HG03565 (cell line): ENCODE measurements around the gene ATG9B.

Experiments used
- ATAC-seq: cut with Tn5 transposase; IDR thresholded peaks from one replicate; pipeline ENCODE4 v1.9.1; 2021; ENCODE audit warnings: mild to moderate bottlenecking, moderate library complexity; ENCODE audit not compliant: unreplicated experiment

The ATG9B gene

DNA sequence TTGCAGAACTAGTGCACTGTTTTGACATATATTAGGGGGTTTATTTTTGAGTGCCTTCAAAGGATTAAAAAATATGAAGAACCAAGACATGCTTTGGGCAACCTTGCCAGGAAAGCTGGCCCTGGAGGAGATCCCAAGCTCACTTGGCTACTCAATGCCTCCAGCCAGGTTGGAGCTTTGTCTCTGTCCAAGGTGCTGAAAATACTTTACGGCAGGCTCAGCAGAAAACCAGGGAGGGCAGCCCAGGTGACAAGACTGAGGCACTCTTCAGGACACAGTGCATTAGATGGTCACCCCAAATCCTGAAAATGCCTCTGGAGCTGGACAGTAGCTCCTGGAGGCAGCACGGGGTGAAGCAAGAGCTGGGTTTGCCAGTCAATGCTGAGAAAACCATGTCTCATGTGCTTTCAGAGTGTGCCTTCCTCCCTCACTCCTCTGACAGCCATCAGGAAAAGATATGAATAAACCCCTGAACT, 40.4 kb downstream of the ATG9B start:
- no peak for ATAC-seq

DNA sequence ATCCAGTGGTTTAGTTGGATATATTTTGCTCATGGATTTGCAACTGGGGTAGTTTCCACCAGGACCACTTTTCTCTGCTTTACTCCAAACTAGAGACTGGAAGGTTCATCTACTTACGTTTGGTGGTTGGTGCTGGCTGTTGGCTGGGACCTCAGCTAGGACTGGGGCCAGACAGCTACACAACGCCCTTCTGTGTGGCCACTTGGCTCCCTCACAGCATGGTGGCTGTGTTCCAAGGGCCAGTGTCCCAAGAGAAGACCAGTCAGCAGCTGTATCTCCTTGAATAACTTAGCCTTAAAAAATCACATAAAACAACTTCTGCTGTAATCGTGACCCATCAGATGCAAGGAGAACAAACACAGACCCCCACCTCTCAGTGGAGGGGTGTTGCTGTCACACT, 41.9 kb downstream of the ATG9B start:
- ATAC-seq = no peak

DNA sequence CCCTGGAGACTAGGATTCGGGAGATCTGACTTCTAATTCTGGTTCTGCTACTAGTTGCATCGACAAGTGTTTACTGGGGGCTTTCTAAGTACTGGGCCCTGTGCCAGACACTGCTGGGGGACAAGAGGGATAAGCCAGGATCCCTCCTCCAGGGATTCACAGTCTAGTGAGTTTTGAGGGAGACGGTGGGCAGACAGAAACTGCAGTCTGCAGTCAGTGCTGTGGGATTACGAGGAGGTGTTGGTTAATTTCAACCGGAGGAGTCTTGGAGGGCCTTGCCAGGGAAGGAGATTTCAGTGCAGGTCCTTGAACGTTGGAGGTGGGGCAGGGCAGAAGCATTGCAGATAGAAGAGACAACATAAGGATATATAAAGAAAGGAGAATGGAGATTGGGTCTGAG, 42.6 kb downstream of the ATG9B start:
- no peak for ATAC-seq

DNA sequence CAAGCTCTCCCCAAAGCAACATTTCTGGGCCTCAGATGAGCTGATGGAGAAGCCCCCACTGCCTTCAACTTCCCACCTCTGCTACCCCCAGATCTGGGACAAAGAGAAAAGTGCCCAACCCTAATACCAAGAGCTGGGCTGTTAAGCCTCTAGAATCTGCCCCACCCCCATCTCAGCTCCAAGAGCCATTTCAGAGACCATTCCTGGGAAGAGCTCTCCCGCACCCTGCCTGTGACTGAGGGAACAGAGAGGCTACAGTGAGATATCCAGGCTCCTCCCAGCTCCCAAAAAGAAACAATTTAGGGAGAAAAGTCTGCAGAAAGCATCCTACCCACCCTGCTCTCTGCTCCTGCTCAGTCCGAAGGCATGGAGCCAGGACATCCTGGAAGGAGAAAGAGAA, 43.6 kb downstream of the ATG9B start:
- no peak for ATAC-seq

DNA sequence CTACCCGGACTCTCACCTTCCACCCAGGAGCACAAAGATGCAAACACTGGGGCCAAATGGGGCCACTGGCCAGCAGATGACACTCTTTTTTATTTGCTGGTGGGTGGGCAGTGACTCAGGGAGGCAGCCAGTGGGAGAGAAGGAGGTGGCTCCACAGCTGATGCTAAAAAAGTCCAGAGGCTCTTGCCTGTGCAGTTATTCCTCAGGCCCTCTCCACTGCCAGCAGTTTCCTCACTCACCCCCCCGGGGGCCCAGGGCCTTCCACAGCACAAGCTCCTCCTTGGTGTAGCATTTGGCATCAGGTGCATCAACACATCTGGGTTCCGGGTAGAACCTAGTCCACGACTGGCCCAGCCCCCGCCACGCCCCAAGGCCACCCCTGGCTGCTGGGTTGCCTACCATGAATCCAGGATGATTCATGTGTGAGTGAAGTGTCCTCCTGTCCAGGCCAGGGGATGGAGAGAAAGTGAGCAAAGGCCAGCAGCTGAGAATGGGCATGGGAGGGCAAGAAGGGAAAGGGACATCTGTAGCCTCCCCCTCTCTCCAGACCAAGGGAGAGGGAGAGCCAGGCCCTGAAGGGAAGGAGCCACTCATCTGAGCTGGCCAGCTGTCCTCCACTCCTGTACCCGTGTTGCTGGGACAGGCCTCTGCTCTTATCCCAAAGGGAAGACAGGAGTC, 44.4 kb downstream of the ATG9B start:
- no peak for ATAC-seq

DNA sequence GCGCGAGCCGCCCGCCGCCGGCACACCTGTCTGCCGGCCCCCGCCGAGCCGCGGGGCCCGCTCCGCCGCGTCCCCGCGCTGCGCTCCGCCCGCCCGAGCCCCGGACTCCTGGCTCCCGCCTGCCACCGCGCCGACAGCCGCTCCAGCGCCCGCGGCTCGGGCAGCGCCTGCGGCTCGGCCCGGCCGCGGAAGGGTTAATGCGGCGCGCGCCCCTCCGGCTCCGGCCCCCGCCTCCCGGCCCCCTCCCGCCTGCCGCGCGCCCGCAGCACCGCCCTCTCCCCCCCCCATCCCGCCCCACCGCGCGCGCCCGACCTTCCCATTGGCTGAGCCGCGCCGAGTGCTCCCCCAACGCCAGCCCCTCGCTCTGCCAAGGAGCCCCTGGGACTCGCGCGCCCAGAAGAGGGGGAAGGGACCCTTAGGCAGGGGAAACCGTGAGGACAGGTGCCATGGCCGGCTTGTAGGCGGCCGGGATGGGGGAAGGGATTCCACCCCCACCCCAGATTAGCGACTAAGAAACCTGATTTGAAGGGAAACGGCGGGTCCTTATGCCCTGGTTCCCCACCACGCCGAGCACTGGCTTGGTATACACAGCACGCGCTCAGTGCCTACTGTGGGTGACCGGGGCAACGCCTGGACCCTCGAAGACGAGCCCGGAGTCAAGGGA, 46.0 kb downstream of the ATG9B start, which contains the start of gene KCNH2:
TSS of gene KCNH2 (minus strand) at position 196 of the 664 bp plus-strand sequence. CDS start 408 bp downstream, outside the sequence.
- ATAC-seq = no peak

DNA sequence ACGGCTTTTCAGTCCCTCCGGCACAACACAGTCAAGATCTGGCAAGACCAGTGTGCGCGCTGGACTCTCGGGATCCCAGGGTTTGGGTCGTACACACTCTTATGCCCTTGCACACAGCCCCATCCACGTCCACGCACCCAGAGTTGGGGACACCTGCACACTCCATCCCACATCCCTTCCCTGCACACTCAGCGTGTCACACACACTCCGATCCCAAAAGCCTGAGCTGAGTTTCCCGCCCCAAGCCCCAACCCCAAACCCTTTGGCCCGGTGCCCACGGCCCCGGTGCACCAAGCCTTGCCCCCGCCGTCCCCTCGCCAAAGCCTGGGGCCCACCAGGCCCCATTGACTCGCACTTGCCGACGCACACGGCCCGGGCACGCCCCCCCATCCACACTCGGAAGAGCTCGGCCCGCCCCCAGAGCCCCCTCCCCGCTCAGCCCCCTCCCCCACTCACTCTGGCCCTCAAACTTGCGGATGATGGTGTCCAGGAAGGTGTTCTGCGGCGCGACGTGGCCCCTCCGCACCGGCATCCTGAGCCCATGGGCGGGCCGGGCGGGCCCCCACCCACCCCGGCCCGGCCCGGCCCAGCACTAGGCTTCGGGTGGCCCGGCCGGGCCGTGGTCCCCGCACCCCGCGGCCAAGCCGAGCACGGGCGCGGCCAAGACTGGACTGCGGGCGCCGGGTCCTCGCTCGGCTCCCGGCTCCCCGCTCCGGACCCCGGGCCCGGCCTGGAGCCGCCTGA, 46.7 kb downstream of the ATG9B start:
- no peak for ATAC-seq

DNA sequence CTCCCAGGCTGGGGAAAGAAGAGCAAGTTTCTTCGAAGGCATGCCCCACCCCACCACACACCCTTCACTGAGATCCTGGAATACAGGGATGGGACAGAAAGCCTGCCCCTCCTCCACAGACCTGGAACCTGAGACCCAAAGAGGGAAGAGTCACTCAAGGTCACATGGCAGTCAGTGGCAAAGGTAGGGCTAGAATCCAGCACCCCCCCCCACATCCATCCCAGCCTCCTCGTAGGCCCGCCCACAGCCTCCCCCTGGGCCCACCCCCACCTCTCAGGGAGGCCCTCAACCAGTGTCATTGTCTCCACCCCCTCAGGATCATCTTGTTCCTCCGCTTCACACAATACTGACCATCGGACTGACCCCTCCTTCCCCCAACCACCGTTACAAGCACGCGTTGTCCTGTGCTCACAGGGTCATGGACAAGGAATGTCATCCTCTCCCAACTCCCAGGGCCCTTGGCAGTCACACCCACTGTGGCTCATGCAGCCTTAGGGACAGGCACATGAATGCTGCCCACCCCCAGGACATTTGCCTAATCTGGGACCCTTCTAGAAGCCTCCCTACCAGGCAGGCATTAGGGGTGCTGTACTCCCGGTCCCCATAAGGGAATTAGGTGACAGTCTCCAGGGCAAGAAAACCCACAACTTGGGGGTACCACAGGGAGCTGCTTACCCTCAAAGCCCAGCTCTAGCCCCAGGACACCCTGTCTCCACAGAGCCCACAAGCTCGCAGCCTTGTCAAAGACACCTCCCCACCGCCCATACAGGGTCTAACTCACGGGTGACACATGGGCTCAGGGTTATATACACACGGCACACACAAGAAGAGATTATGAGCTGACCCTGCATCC, 47.5 kb downstream of the ATG9B start:
- ATAC-seq = no peak

DNA sequence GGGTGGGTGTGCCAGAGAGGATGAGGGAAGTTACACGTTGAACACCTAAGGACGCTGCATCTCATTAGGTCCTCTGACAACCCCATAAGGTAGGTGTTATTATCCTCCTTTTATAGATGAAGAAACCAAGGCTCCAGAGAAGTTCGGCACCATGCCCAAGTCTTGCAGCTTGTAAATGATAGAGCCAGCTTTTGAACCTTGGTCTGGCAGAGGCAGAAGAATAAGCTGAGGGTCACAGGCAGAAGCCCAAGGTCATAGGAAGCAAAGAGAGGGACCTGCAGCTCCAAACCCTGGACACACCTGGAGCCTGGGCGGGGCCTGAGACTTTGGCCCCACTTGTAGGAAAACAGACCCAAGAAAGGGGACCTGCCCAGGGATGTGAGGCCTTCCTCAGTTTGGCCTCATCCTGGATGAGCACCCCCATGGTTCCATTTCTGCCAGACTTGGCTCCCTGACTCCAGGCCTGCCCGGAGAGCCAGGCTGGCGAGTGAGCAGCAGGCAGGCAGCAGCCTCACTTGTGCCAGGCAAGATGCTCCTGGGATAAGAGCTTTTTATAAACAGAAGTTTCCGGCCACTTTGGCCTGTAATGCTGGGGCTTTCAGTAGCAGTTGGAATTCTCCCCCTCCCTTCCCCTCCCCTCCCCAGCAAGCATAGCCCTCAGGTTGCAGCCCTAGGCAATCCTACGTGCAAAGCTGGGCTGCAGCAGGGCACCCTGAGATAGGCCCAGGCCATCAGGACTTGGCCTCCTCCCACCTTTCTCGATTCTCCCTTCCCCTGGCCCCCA, 48.6 kb downstream of the ATG9B start:
- ATAC-seq = no peak

DNA sequence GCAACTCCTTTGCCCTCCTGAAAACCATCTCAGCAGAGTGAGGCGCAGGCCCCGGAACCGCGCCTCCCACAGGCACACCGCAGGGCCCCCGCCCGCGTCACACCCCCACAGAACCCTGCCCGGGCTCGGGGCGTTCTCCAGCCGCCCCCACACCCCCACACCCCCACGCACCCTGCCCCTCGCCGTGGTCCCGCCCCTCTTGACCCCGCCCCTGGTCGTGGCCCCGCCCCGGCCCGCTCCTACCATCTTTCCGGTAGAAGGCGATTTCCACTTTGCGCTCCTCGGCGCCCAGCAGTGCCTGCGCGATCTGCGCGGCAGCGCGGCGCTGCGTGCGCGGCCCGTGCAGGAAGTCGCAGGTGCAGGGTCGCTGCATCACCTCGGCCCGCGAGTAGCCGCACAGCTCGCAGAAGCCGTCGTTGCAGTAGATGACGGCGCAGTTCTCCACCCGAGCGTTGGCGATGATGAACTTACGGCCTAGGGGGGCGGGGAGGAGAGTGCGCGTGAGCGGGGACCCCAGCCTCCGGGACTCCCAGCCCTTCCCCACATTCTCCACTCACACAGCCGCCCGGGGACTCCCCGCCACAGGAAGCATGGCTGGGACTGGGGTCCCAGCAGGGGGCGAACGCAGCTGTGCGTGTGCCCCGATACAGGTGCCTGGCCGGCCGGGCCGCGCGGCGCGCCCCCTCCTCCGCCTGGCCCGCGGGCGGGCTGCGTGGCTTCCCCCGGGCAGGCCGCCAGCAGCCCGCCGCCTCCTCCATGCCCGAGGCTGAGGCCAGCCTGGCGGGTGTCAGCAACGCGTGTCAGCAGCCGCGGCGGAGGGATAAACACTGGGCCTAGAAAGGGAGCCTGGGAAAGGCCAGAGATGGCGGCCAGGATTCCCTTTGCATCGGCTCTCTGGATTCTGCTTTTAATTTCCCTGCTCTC, 49.6 kb downstream of the ATG9B start:
- ATAC-seq = no peak

DNA sequence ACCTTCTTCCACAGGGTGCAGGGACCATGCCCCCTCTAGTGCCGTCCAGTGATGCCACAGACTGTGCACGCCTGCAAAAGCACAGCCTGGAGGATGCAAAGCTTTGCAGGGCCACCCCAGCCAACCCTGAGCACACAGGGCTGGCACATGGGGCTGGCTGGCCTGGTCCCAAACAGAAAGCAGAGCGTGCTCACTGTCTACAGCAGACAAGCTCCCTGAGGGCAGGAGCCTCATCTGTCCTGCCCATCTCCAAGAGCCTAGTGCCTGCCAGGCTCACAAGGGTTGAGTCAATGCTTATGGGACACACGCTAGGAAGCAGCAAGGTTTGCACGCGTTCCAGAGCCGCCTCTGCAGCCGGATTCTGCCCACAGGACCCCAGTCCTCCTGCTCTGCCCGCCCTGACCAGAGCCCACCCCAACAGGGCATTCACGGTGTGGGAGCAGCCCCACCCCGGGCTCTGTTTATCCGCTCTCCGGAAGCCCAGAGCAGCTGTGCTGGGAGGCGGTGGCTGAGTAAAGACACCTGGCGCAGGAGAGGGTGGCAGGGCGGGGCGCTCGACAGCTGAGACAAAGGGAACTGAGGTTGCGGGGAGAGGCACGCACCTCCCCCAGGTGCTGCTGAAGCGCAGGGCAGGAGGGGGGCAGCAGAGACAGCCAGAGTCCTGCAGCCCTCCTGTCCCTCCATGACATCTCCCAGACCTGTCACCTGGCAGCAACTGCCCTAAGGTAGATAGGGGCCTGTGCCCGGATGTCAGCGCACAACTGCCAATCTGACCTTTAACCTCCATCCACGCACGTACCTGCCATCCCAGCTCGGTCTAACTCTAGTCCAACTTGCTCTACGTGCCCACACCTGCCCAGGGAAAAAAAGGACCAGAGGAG, 50.5 kb downstream of the ATG9B start:
- no peak for ATAC-seq

DNA sequence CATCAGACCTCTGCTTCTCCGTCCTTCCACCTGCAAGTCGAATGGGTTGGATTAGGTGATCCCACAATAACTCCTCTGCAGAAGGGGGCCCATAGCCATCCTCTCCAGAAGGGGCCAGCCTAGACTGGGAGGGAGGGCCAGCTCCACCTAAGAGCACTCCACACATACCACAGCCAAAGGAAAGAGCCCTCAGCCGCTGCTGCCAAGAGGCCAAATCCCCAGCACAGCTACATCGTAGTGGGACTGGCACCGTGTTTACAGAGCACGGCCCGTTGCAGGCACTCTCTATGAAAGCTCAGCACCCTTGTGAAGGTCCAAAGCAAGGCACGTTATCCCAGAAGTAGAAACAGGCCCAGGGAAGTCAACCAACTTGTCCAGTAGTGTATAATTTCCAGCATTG, 51.6 kb downstream of the ATG9B start:
- no peak for ATAC-seq

DNA sequence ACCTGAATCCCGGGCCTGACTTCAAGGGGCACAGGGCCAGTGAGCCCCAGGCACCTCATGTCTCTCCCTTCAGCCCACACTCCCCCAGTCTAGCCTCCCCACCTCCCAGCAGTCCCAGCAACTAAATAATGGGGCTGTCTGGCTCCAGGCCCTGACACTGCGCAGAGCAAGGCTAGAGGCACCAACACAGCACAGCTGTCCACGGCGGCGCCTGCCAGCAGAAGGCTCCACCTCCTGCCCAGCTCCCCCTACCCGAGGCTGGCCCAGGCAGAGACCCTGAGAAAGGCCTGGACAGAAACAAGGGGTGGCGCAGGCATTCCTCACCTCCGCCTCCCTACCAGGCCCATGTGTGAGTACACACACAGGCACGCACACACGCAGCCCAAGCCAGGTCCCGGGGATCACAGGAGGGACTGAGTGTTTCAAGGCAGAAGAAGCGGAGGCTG, 52.2 kb downstream of the ATG9B start:
- no peak for ATAC-seq

DNA sequence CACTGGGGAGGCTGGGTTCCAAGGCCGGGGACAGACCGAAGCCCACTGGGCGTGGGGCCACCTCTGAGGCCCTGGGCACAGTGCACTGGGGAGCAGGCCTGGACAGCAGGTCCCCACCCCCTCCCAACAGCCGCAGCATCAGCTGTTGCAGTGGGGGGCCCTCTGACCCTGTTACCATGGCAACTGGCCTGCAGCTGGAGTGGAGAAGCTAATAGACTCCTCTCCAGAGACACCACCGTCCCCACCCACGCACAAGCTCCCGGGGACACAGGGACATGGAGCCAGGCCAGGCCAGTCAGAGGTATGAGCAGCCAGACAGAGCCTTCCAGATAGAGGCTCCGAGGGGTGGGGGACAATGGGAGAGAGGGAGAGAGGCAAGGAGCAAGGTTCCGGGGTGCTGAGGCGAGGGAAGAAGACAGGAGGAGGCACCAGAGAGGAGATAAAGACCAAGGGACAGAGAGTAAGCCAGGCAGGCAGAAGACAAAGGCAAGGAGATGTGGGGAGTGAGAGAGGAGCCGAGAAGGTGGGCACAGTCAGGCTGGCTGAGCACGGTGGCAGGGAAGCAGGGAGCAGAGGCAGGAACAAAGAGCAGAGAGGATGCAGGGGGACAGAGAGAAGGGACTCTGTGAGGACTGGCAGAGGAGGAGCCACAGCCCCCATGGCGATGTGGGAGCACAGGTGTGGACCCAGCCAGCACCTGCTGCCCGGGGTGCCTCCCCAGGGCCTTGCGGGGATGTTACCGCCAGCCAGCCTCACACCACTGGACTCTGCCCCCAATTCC, 52.9 kb downstream of the ATG9B start:
- ATAC-seq = no peak

DNA sequence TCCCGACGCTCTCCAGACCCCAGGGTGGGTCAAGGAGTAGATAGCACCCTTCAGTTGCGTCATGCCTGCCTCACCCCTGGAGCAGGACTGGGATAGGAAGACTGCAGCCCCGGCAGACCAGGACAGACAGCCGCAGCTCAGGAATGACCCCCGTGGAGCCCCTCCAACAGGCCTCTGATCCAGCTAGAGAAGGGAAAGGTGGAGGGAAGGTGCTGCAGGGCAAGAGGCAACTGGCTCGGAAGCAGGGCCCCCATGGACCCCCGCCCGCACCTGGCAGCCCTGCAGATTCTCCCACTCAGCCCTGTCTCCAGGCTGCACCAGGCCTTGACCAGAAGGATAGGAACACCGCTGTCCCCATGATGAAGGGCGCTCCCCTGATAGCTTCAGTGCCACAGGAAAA, 53.9 kb downstream of the ATG9B start:
- ATAC-seq = no peak

DNA sequence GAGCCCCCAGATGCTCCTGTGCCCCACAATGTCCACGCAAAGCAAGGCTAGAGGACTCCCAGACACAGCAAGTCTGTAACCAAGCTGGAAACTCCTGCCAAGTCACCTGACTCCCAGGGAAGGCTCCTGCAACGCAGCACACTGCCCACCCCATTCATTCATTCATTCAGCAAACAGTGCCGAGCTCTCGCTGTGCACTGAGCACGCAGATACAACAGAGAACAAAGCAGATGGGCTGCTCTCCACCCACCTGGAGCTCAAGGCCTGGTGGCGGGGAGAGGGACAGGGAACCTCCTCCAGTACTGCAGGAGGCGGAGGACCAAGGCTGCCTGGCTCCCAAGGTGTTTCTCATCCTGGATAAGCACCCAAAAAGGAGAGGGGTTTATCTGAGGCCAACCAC, 54.8 kb downstream of the ATG9B start:
- ATAC-seq = no peak

DNA sequence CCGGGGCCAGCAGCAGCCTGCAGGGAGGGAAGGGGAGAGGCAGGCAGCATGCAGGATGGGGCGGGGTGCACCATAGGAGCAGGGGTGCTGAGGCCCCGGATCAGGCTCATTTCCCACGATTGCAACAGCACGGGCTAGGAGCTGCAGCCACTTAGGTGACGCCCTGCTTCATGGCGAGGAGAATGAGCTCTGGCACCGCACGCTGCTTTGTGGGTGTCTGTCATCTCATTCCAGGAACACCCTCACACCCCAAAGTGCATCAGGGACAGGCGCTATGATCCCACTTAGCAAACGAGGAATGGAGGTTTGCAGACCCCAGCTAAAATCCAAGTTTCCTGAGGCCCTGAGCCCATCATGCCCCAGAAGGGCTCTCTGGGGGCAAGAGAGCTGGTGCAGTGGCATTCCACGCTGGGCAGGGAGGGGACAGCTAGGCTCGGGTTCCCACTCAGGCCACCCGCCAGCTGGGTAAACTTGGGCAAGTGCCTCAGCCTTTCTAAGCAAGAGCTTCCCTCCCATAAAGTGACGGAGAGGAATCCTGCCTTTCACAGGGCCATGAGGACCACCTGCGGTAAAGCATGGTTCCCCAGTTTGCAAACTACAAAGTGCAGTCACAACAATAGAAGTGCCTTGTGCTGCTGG, 55.4 kb downstream of the ATG9B start:
- no peak for ATAC-seq
